Stimulated activated CD4-positive, alpha-beta T cell treated with anti-CD3 and anti-CD28 coated beads, Interleukin-1b, Interleukin-23, amount 100 ng/mL, for 1 hour (primary cell): Measurements from ENCODE around the gene PLXNB2.

Experiments used
- DNase-seq, 2 donors: peaks; one replicate each; pipeline ENCODE4 v3.0.0-alpha.2; 2020; ENCODE audit warnings: low read depth in 2 of 2

PLXNB2 gene

DNA sequence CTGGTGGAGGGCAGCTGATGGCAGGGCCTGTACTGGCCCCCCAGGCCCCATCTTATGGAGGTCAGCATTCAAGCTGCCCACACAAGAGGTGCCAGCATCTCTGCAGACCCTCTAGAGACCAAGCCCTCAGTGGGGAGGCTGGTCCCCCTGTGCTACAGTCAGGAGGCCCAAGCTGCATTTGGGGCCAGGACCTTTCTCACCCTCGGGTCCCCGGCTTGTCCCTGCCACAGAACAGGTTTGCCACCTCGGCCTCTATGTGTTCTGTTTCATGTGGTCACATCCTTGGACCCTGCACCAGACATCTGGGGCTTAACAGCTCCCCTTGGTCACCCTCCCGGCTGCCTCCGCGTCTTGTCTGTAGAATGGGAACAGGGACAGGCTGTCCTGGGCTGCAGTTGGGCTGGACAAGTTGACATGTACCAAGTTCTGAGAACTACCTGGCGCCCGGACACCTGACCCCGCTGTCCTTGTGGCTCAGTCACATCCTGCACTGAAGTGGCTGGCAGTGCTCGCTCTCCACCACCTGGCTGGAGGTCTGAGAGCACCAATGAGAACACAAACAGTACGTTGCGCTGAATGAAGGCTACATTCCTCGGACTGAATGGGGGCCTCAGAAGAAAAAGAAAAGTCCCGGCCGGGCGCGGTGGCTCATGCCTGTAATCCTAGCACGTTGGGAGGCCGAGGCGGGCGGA lies 2.7 kb upstream of the PLXNB2 start:
- DNase-seq: no peak

DNA sequence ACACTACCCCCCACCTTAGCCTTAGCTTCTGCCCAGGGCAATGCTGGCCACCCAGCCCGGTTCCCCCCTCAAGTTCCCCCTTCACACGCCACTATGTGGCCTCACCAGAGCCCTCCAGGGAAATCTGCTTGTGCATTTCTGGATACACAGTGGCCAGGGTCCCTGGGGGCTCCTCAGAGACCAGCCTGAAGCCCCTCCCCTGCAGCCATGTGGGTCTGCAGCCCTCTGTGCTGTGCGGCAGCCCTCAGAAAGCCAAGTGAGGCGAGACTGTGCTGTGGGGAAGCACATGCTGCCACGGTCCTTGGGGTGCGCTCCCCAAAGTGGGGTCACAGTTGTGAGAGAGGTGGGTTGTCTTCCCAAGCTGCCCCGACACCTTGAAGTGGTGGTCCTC lies 2.1 kb upstream of the PLXNB2 start:
- no peak for DNase-seq

GRCh38 chr22:50308986-50309600 lies 1.6 kb upstream of the PLXNB2 start:
- no peak for DNase-seq

DNA sequence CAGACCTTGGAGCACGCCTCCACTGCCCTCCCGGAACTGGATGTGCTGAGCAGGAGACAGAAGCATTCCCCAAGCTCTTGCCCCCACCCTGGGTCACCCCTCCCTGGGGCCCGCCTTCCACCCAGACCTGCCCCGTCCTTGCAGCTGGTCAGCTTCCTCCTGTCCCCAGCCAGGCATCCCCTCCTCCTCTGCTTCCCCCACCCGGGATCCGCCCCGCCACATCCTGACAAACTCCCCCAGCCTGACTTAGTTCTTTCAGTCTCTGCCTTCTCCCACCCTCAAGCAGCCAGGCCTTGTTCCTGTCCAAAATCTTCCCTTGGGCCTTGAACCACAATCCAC lies 1.1 kb upstream of the PLXNB2 start:
- DNase-seq: no peak

- DNase-seq: no peak
Measured at GRCh38 chr22:50307890-50308596, 597 bp upstream of the PLXNB2 start.

GRCh38 chr22:50305923-50306566 lies 1.4 kb downstream of the PLXNB2 start:
- no peak for DNase-seq

- no peak for DNase-seq
Measured at GRCh38 chr22:50305393-50305922, 2.0 kb downstream of the PLXNB2 start.

DNA sequence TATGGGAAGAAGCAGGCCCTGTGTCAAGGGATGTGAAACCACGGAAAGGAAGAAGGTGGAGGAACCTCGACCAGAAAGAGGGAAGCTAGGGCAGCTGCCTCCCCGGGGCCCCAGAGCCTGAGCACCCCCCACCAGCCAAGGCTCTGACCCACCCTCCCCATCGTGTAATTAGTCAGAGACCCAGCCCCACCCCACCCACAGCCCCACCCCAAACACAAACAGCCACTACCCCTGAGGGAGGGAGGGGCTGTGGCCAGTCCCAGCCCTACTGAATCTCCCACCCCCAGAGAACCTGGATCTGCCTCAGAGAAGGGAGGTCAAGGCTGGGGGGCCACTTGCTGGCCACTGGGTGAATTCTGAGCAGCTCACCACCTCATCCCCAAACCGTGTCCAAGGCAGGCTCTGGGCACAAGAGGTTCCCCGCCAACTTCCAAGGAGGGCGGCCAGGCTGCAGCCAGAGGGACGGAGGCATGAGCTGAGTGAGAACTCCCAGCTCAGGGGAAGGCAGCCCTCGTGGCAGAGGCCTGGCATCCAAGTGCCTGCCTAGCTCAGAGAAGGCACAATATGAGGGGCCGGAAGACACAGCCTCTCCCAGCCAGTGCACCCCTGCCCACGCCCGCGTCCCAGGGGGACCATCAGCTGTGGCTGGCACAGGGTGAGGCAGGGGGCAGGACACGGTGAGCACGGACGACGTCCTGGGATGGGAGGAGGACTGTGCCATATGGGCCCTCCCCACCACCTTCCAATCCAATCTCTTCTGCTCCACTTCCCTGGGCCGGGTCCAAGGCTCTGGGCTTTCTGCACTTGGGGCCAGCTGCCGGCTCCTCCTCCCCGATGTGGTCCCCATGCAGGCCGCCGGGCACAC lies 2.7 kb downstream of the PLXNB2 start:
- no peak for DNase-seq

DNA sequence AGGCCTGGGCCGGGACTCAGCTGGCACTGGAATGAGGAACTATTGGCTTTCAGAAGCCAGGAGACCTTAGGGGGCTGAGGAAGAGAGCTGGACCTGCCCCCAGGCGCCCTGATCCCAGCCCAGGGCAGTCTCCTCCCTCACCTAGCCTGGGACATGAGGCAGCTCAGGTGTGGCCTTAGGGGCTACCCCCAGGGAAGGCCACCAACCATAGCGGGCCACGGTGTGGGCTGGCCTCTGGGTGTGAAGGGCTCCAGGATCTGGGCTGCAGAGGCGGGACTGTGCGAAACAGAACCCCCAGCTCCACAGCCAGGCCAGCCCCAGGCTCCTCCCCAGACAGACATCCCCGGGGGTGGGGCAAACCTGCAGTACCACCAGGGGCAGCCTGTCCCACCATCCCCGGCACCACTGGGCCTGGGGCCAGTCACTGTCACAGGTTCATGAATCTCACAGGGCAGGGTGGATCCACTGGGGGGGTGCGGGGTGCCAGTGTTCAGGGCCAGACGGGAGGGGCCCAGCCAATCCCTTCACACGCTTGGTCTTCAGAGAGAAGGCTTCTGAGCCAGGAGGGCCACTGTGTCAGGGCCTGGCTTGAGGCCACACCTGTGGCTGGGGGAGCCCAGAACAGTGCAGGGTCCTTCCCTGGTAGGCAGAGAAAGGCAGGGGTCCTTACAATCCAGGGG lies 3.5 kb downstream of the PLXNB2 start:
- no peak for DNase-seq

DNA sequence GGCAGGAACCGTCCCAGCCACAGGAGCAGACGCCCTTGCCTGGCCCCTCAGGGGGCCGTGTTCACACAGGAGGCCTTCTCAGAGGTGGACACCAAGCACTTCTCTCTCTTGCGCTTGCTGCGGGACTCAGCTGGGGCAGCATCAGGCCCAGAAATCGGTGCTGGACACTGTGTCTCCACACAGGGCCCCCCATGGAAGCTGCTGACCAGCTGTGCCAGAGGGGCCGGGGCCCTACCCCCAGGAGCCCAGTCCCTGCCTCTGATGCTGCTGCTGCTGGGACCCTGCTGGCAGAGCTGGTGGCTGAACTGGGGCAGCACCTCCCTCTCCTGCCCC lies 4.0 kb downstream of the PLXNB2 start:
- DNase-seq: no peak

- DNase-seq: no peak
Measured at GRCh38 chr22:50302564-50302963, 4.9 kb downstream of the PLXNB2 start.

DNA sequence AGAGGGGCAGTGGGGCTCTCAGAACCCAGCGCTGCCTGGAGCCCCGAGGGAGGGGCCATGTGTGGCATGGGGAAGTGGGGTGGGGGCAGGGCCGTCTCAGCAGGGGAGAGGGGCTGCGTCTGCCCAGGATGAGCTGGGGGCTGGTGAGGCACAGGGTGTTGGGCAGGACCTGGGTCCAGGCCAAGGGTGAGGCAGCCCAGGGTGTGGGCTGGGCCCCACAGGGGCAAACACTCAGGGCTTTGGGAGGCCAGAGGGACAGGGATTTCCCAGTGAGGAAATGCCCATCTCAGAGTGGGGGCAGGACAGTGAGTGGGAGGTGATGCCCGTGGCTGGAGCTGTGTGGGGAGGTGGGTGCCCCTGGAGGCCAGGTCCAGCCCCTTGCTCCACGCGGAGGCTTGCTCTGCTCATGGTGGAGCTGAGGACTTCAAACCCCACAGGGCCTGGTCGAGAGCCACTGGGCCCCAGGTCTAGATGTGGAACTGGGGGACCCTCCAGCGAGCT lies 5.4 kb downstream of the PLXNB2 start:
- no peak for DNase-seq

GRCh38 chr22:50301581-50301991 lies 5.9 kb downstream of the PLXNB2 start:
- no peak for DNase-seq

- no peak for DNase-seq
Measured at GRCh38 chr22:50300620-50301257, 6.7 kb downstream of the PLXNB2 start.

GRCh38 chr22:50299785-50300619 lies 7.4 kb downstream of the PLXNB2 start:
- DNase-seq: no peak

GRCh38 chr22:50298937-50299784 lies 8.3 kb downstream of the PLXNB2 start:
- no peak for DNase-seq

DNA sequence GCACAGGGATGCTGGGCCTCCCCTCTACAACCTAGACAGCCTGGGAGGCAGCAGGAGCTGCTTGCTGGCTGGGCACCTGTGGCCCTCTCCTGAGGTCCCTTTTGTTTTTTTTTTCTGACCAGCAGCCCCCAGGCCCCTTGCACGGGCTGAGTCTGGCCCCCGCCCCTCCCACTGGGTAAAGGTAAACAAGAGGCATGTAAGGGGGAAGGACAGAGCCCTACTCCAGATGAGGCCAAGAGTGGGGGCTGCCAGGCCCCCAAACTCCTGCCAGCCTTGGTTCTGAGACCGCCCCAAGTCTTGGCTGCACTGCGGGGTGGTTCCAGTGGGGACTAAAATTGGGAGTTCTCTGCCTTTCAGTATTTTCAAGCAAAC lies 9.2 kb downstream of the PLXNB2 start:
- no peak for DNase-seq

DNA sequence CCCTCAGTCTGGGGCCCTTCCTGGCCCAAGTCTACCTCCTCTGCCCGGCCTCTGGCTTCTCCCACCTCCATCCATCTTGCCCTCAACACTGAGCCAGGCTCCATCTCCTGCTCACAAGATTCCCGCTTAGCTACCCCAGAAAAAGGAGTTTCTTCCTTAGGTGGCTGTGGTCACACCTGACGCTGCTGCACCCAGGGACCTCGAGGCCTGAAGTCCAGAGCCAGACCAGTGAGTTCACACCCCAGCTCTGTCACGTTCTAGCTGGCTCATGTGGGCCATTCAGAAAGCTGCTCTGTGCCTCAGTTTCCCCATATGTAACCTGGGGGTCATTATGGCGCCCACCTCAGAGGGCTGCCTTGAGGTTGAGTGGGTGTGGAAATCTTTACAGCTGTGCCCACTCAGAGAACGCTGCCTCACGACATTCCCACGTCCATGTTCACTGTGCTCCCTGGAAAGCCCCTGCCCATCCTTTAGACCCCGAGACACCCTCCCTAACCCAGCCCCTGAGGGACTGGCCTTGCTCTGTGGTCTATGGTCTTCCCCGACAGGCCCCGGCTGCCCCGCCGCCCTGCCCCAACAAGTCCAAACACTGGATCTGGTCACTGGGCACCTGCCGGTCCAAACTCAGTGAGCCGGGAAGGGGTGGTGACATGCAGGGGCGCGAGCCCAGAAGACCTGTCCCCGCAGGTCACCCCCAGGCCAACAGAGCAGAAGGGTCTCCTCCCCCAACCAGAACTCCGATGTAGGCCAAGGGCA lies 9.8 kb downstream of the PLXNB2 start:
- DNase-seq: no peak
